HG03521 (cell line): ENCODE measurements around the gene CISD2.
"Not testable (repeated sequence)": the region's sequence is repeated elsewhere in the genome, so short reads cannot be mapped to it uniquely, and the experiment has no call there.

Source experiments
- ATAC-seq: cut with Tn5 transposase; IDR thresholded peaks from one replicate; pipeline ENCODE4 v1.9.1; 2021; ENCODE audit warnings: mild to moderate bottlenecking, moderate library complexity; ENCODE audit not compliant: unreplicated experiment

The CISD2 gene

GRCh38 chr4:102849579-102850104, 19.1 kb upstream of the CISD2 start:
- no peak for ATAC-seq

GRCh38 chr4:102850370-102850769, 18.4 kb upstream of the CISD2 start:
- ATAC-seq, result no peak

- no peak for ATAC-seq
Measured at GRCh38 chr4:102858828-102859464, 9.8 kb upstream of the CISD2 start.

GRCh38 chr4:102860611-102861324, 8.0 kb upstream of the CISD2 start:
- no peak for ATAC-seq

- ATAC-seq, result no peak
Measured at GRCh38 chr4:102862016-102862415, 6.8 kb upstream of the CISD2 start.

- no peak for ATAC-seq
Measured at GRCh38 chr4:102862747-102863146, 6.0 kb upstream of the CISD2 start.

GRCh38 chr4:102865327-102865726, 3.5 kb upstream of the CISD2 start:
- ATAC-seq, result not testable (repeated sequence)

- no peak for ATAC-seq
Measured at GRCh38 chr4:102867278-102868152, 1.3 kb upstream of the CISD2 start.

- no peak for ATAC-seq
Measured at GRCh38 chr4:102868153-102868780, 525 bp upstream of the CISD2 start.

GRCh38 chr4:102869569-102870197, 891 bp downstream of the CISD2 start:
- ATAC-seq, result peak; percentile 30

- ATAC-seq, result no peak
Measured at GRCh38 chr4:102871772-102872171, 3.0 kb downstream of the CISD2 start.

GRCh38 chr4:102877477-102878106, 8.8 kb downstream of the CISD2 start:
- not testable (repeated sequence) for ATAC-seq

- not testable (repeated sequence) for ATAC-seq
Measured at GRCh38 chr4:102878349-102878748, 9.6 kb downstream of the CISD2 start.

- no peak for ATAC-seq
Measured at GRCh38 chr4:102878901-102879300, 10.1 kb downstream of the CISD2 start.

GRCh38 chr4:102881343-102881742, 12.6 kb downstream of the CISD2 start:
- ATAC-seq, result no peak

- no peak for ATAC-seq
Measured at GRCh38 chr4:102883278-102883677, 14.5 kb downstream of the CISD2 start.

GRCh38 chr4:102888570-102888969, 19.8 kb downstream of the CISD2 start:
- ATAC-seq, result not testable (repeated sequence)

GRCh38 chr4:102889866-102890265, 21.1 kb downstream of the CISD2 start:
- ATAC-seq, result not testable (repeated sequence)

- not testable (repeated sequence) for ATAC-seq
Measured at GRCh38 chr4:102896547-102896946, 27.8 kb downstream of the CISD2 start.

- not testable (repeated sequence) for ATAC-seq
Measured at GRCh38 chr4:102897610-102898009, 28.8 kb downstream of the CISD2 start.
